Measurements from ENCODE around the gene AGFG1.

- no peak for TF ChIP-seq CTCF (conservative IDR thresholded peaks at IDR 0.05 in 1 of 2, IDR thresholded peaks at IDR 0.05 in 1 of 2; ENCODE audit: low read depth in 1 of 2, low read length in 2 of 2)
- no peak for TF ChIP-seq EZH2 (IDR thresholded peaks at IDR 0.05; ENCODE audit: low read length, missing control alignments)
These were observed 38.1 kb downstream of the AGFG1 start for GRCh38 chr2:227509824-227510619.

Data from fibroblast of lung (primary cell).